KMS-11 (cell line): ENCODE results near the gene L1CAM.

ENCODE experiments used
- H2AFZ ChIP-seq: fragments of 200-600 bp; sonication (generic); 2 replicates; pipeline ENCODE4 v1.6.1; 2016; ENCODE audit warnings: antibody characterized with exemption, mixed run types, low read depth
- H3K27ac ChIP-seq: fragments of 200-600 bp; sonication (generic); 2 replicates; pipeline ENCODE4 v1.6.1; 2016; ENCODE audit warnings: mild to moderate bottlenecking, mixed run types
- H3K27me3 ChIP-seq: fragments of 200-600 bp; sonication (generic); 2 replicates; pipeline ENCODE4 v1.6.1; 2017; ENCODE audit warnings: mild to moderate bottlenecking, low read depth, mixed run types, moderate library complexity; ENCODE audit not compliant: insufficient read depth
- H3K36me3 ChIP-seq: fragments of 200-600 bp; sonication (generic); 2 replicates; pipeline ENCODE4 v1.6.1; 2017; ENCODE audit warnings: mild to moderate bottlenecking, mixed run types; ENCODE audit not compliant: insufficient read depth
- H3K4me1 ChIP-seq: fragments of 200-600 bp; sonication (generic); 2 replicates; pipeline ENCODE4 v1.6.1; 2016; ENCODE audit warnings: mild to moderate bottlenecking, low read depth, mixed run types; ENCODE audit not compliant: poor library complexity, severe bottlenecking
- H3K4me2 ChIP-seq: fragments of 200-600 bp; sonication (generic); 2 replicates; pipeline ENCODE4 v1.7.0; 2016; ENCODE audit warnings: mild to moderate bottlenecking, mixed run types
- H3K4me3 ChIP-seq: fragments of 200-600 bp; sonication (generic); IDR thresholded peaks from 2 replicates; pipeline ENCODE4 v1.6.1; 2017; ENCODE audit warnings: low read depth, low read length, mixed read lengths; ENCODE audit not compliant: insufficient read depth
- H3K79me2 ChIP-seq: fragments of 200-600 bp; sonication (generic); 2 replicates; pipeline ENCODE4 v1.6.1; 2016; ENCODE audit warnings: low read depth, mixed run types; ENCODE audit not compliant: insufficient read depth
- H3K9ac ChIP-seq: fragments of 200-600 bp; sonication (generic); 2 replicates; pipeline ENCODE4 v1.6.1; 2016; ENCODE audit warnings: mild to moderate bottlenecking, mixed run types
- H4K20me1 ChIP-seq: fragments of 200-600 bp; sonication (generic); 2 replicates; pipeline ENCODE4 v1.6.1; 2016; ENCODE audit warnings: mild to moderate bottlenecking, mixed run types; ENCODE audit not compliant: insufficient read depth
- CTCF ChIP-seq: fragments of 200-600 bp; sonication (generic); conservative IDR thresholded peaks from 2 replicates; pipeline ENCODE4 v1.6.1; 2017; ENCODE audit warnings: low read depth, mild to moderate bottlenecking, antibody characterized with exemption, low read length, moderate library complexity, mixed read lengths

L1CAM gene

GRCh38 chrX:153882086-153882498 is 3.9 kb downstream of the L1CAM start:
- no peaks in the 10 kb centered on the region for H4K20me1 ChIP-seq
- no peak overlapping the region for H3K4me3 ChIP-seq
- H2AFZ ChIP-seq = no peak overlapping the region
- H3K36me3 ChIP-seq = no peaks in the 10 kb centered on the region
- no peaks in the 10 kb centered on the region for H3K79me2 ChIP-seq
- H3K9ac ChIP-seq = no peak overlapping the region
- no peak overlapping the region for H3K27ac ChIP-seq
- H3K4me1 ChIP-seq = no peaks in the 10 kb centered on the region
- TF ChIP-seq CTCF = no peak
- peaks cover 37% of the 10 kb centered on the region; the same call in 1 of the 2 replicates for H3K27me3 ChIP-seq
- no peak overlapping the region for H3K4me2 ChIP-seq

- H3K27me3 ChIP-seq = peaks cover 37% of the 10 kb centered on the region; the same call in 1 of the 2 replicates
- no peaks in the 10 kb centered on the region for H3K36me3 ChIP-seq
- no peaks in the 10 kb centered on the region for H3K4me1 ChIP-seq
- H3K4me2 ChIP-seq = no peak overlapping the region
- H3K9ac ChIP-seq = no peak overlapping the region
- H4K20me1 ChIP-seq = no peaks in the 10 kb centered on the region
- no peaks in the 10 kb centered on the region for H3K79me2 ChIP-seq
- no peak overlapping the region for H3K27ac ChIP-seq
- no peak overlapping the region for H3K4me3 ChIP-seq
- H2AFZ ChIP-seq = no peak overlapping the region
- no peak for TF ChIP-seq CTCF
Observed at GRCh38 chrX:153881281-153881680, 4.7 kb downstream of the L1CAM start.

DNA sequence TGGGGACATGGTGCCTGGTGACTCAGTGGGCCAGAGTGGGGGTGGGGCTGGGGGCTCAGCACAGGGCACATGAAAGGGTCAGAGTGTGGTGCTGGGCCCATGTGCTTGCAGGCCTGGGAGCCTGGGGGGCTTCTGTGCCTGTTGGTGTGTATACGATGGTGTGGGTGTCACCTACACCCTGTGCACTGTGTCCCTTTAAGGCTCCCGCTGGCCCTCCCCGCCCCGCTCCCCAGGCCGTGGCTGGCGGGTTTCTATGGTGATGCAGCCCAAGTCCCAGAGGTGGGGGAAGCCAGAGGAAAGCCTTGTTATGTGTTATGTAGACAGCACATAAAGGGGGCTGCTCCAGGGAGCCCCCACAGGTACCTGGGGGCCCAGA is 5.5 kb downstream of the L1CAM start:
- Histone ChIP-seq H2AFZ (no peak overlapping the region), H4K20me1 (no peaks in the 10 kb centered on the region), H3K27ac (no peak overlapping the region), H3K27me3 (peaks cover 37% of the 10 kb centered on the region; the same call in 1 of the 2 replicates), H3K4me3 (no peak overlapping the region), H3K4me2 (no peak overlapping the region), H3K36me3 (no peaks in the 10 kb centered on the region), H3K79me2 (no peaks in the 10 kb centered on the region), H3K4me1 (no peaks in the 10 kb centered on the region), H3K9ac (no peak overlapping the region)
- TF ChIP-seq CTCF = no peak

- Histone ChIP-seq H3K4me1 (no peaks in the 10 kb centered on the region), H4K20me1 (no peaks in the 10 kb centered on the region), H3K79me2 (no peaks in the 10 kb centered on the region), H3K9ac (no peak overlapping the region), H3K36me3 (no peaks in the 10 kb centered on the region), H3K27ac (no peak overlapping the region), H3K27me3 (peaks cover 34% of the 10 kb centered on the region; the same call in 1 of the 2 replicates), H3K4me2 (no peak overlapping the region), H2AFZ (no peak overlapping the region), H3K4me3 (no peak overlapping the region)
- no peak for TF ChIP-seq CTCF
Observed at GRCh38 chrX:153879741-153880439, 6.1 kb downstream of the L1CAM start.
